K562 (cell line): ENCODE measurements around the gene VGF. TPM values are rescaled to one million over a fixed set of nuclear protein-coding genes. Genes with fewer than 3 reads are reported as not detected.

Source experiments
- ATAC-seq: fragments of 200-7000 bp; cut with Tn5 transposase; 3 replicates; pipeline ENCODE4 v1.9.1; 2020; ENCODE audit warnings: moderate library complexity
- BruUV-seq: library from RNA; stranded (reverse); fragments of 400-500 nt; replicated peaks from 2 replicates; lab custom pipeline; 2021; lab: Mats Ljungman, UMichigan
- CTCF ChIA-PET: fragments of 300-600 bp; formaldehyde crosslinking; extraction: SDS; loops from one replicate; lab custom pipeline; 2021; ENCODE audit warnings: low intra/inter-chr PET ratio; lab: Yijun Ruan, JAX
- POLR2A ChIA-PET: fragments of 300-600, 350-650 bp; sonication (Branson Sonifier 250); formaldehyde crosslinking; extraction: SDS; loops from one replicate; lab custom pipeline; 2021; ENCODE audit warnings: antibody characterized with exemption, inconsistent platforms; lab: Yijun Ruan, JAX
- DNase-seq, 4 experiments: peaks; one replicate each; pipeline versions ENCODE4 v3.0.0 to v3.0.0-alpha.2; 2011 to 2018; ENCODE audit warnings: low spot score in 3 of 4, mixed read lengths in 3 of 4; ENCODE audit errors: extremely low read depth in 1 of 4
- FAIRE-seq: peaks from 2 replicates; lab custom pipeline; 2011; peaks lifted over from hg19 to GRCh38; lab: Jason Lieb, UNC
- H2AFZ ChIP-seq: 2 replicates; pipeline ENCODE4 v1.6.0; 2011; ENCODE audit warnings: low read depth, low read length, control low read depth, inconsistent platforms
- H3K27ac ChIP-seq: fragments of 200-600 bp; 3 replicates; pipeline ENCODE4 v1.8.0; 2011; ENCODE audit warnings: low read depth, mild to moderate bottlenecking, control low read depth, inconsistent platforms, low read length, moderate library complexity, mixed read lengths; ENCODE audit errors: extremely low read depth
- H3K27me3 ChIP-seq, 2 experiments: fragments of 300-600 bp in 1 of 2; 2 replicates in 1 of 2; 3 replicates in 1 of 2; pipeline versions ENCODE4 v1.6.0 to v1.8.0; 2011; ENCODE audit warnings: inconsistent platforms in 2 of 2, low read length in 2 of 2, mild to moderate bottlenecking in 1 of 2, mixed read lengths in 1 of 2, moderate library complexity in 1 of 2; ENCODE audit not compliant: control insufficient read depth in 2 of 2, insufficient read depth in 2 of 2
- H3K36me3 ChIP-seq: fragments of 300-600 bp; 3 replicates; pipeline ENCODE4 v1.8.0; 2011; ENCODE audit warnings: mild to moderate bottlenecking, low read length, inconsistent platforms; ENCODE audit not compliant: control insufficient read depth, insufficient read depth
- H3K4me1 ChIP-seq, 2 experiments: fragments of 200-600 bp in 1 of 2; replicated peaks in 1 of 2; 2 replicates in 1 of 2; 3 replicates in 1 of 2; pipeline versions ENCODE4 v1.5.1 to v1.8.0; 2011; ENCODE audit warnings: inconsistent platforms in 2 of 2, low read length in 2 of 2, mild to moderate bottlenecking in 1 of 2, mixed read lengths in 1 of 2, moderate library complexity in 1 of 2; ENCODE audit not compliant: control insufficient read depth in 2 of 2, insufficient read depth in 2 of 2
- H3K4me2 ChIP-seq: 2 replicates; pipeline ENCODE4 v1.6.1; 2011; ENCODE audit warnings: low read length, control low read depth, inconsistent platforms, mixed read lengths; ENCODE audit not compliant: insufficient read depth
- H3K4me3 ChIP-seq: fragments of 200-600 bp; sonication (generic), shearing (Covaris generic); 2 replicates; pipeline ENCODE4 v1.5.1; 2016; ENCODE audit warnings: control low read depth, inconsistent platforms
- H3K79me2 ChIP-seq: fragments of 200-600 bp; 3 replicates; pipeline ENCODE4 v1.8.0; 2011; ENCODE audit warnings: low read length, inconsistent platforms; ENCODE audit not compliant: control insufficient read depth, insufficient read depth
- H3K9ac ChIP-seq, 2 experiments: 2 replicates each; pipeline versions ENCODE4 v1.6.0 to v1.6.1; 2011; ENCODE audit warnings: low read depth in 2 of 2, low read length in 2 of 2, control low read depth in 1 of 2, inconsistent platforms in 1 of 2, mild to moderate bottlenecking in 1 of 2, mixed read lengths in 1 of 2; ENCODE audit not compliant: insufficient read depth in 1 of 2
- H3K9me1 ChIP-seq: one replicate; pipeline ENCODE4 v1.6.0; 2011; ENCODE audit warnings: inconsistent platforms, mild to moderate bottlenecking, low read length, moderate library complexity; ENCODE audit not compliant: control insufficient read depth, insufficient read depth
- H3K9me3 ChIP-seq: replicated peaks from 2 replicates; pipeline ENCODE4 v1.5.1; 2011; ENCODE audit warnings: low read depth, low read length, inconsistent platforms; ENCODE audit not compliant: control insufficient read depth, insufficient read depth
- H4K20me1 ChIP-seq: replicated peaks from 2 replicates; pipeline ENCODE4 v1.6.1; 2011; ENCODE audit warnings: low read length, inconsistent platforms, mixed read lengths; ENCODE audit not compliant: control insufficient read depth, insufficient read depth
- ETS1 ChIP-seq: conservative IDR thresholded peaks from 2 replicates; pipeline ENCODE4 v1.6.1; 2011; ENCODE audit warnings: low read depth, mild to moderate bottlenecking, low read length; ENCODE audit not compliant: control insufficient read depth
- FOXA1 ChIP-seq: fragments of 450-650 bp; IDR thresholded peaks from 2 replicates; pipeline ENCODE4 v1.6.1; 2016; ENCODE audit warnings: mild to moderate bottlenecking, borderline replicate concordance
- HNRNPL ChIP-seq: fragments of 200-400 bp; formaldehyde crosslinking; IDR thresholded peaks from 2 replicates; pipeline ENCODE4 v1.6.1; 2017; ENCODE audit warnings: low read depth, mild to moderate bottlenecking, low read length
- LEF1 ChIP-seq: fragments of 450-650 bp; IDR thresholded peaks from 2 replicates; pipeline ENCODE4 v1.6.1; 2016; ENCODE audit warnings: mild to moderate bottlenecking
- NCOA1 ChIP-seq: fragments of 450-650 bp; IDR thresholded peaks from 2 replicates; pipeline ENCODE4 v1.6.1; 2016; ENCODE audit warnings: low read depth
- SAFB ChIP-seq: fragments of 200-400 bp; formaldehyde crosslinking; IDR thresholded peaks from 2 replicates; pipeline ENCODE4 v1.6.1; 2017; ENCODE audit warnings: low read depth, low read length, borderline replicate concordance
- STAG1 ChIP-seq: sonication (generic); formaldehyde crosslinking; IDR thresholded peaks from 2 replicates; pipeline ENCODE4 v1.5.0; 2020; ENCODE audit warnings: missing genetic modification reagents, borderline replicate concordance
- TAF7 ChIP-seq: fragments of 450-650 bp; IDR thresholded peaks from 2 replicates; pipeline ENCODE4 v1.6.1; 2016; ENCODE audit warnings: missing genetic modification characterization, missing compliant biosample characterization
- TAF9B ChIP-seq: fragments of 450-650 bp; IDR thresholded peaks from 2 replicates; pipeline ENCODE4 v1.6.1; 2018; ENCODE audit warnings: mild to moderate bottlenecking; ENCODE audit not compliant: partially characterized antibody
- TEAD1 ChIP-seq, 2 experiments: fragments of 450-650 bp in 1 of 2; sonication (generic) in 1 of 2; formaldehyde crosslinking; IDR thresholded peaks; 2 replicates each; pipeline versions ENCODE4 v1.4.0 to v1.8.0; 2020 to 2022; ENCODE audit warnings: mild to moderate bottlenecking in 2 of 2, missing genetic modification reagents in 1 of 2
- ZFP36 ChIP-seq: fragments of 150-350 bp; IDR thresholded peaks from 2 replicates; pipeline ENCODE4 v1.6.1; 2018; ENCODE audit warnings: low read length, low read depth; ENCODE audit not compliant: partially characterized antibody
- WGBS: fragments of 100-300 bp; shearing (Covaris generic); methylation state at CpG from one replicate; pipeline ENCODE4 v1.1.6; 2016; ENCODE audit warnings: low coverage, mixed read lengths; ENCODE audit not compliant: insufficient coverage; ENCODE audit errors: missing lambda C conversion rate; 5-methylcytosine and 5-hydroxymethylcytosine counted together
- in situ Hi-C: fragments of 300-500 bp; cut with MboI; formaldehyde crosslinking; loops from 4 replicates; pipeline ENCODE4 v1.15.0; 2018; ENCODE audit warnings: inconsistent platforms, mixed read lengths
- intact Hi-C: fragments of 100-400 bp; cut with micrococcal nuclease; formaldehyde crosslinking; loops from 2 replicates; pipeline ENCODE4 v1.14.2; 2022
- polyA plus RNA-seq, 8 experiments: library from polyadenylated mRNA; depleted of rRNA in 4 of 8; stranded (reverse) in 5 of 8; unstranded in 3 of 8; fragments of >200 nt; fragmentation: Nextera tagmentation in 2 of 8; fragmentation: Illumina TruSeq in 1 of 8; extraction: Ambion mirVana in 2 of 8; extraction: Trizol in 1 of 8; gene quantifications; 2 replicates each; pipeline versions ENCODE4 v1.2.1 to v1.2.3, GENCODE V29; 2011 to 2014; ENCODE audit warnings: inconsistent platforms in 1 of 8, missing spikeins in 1 of 8
- total RNA-seq, 7 experiments: library from RNA; depleted of rRNA in 6 of 7; stranded (reverse); fragments of >200 nt in 6 of 7; fragmentation: Illumina TruSeq in 2 of 7; extraction: Trizol in 2 of 7; gene quantifications; 2 replicates each; pipeline versions ENCODE4 v1.2.1 to v1.2.3, GENCODE V29; 2011 to 2021; ENCODE audit warnings: low replicate concordance in 1 of 7
- TF ChIP-seq, protein P1 (sequence below): fragments of 200-600 bp; sonication (generic); IDR thresholded peaks from one replicate; pipeline ENCODE4 v1.6.1; 2012; ENCODE audit warnings: mild to moderate bottlenecking, low read depth, low read length, inconsistent platforms

Gene VGF
- total and polyA plus RNA-seq, 9 of the 15 experiments (the other 6 are each of a cell fraction or from before 2014, with no cell fraction given) = 0.03 to 5.7 (median 0.34) TPM

GRCh38 chr7:101166648-101166908 is 1.2 kb upstream of the VGF start:
- Histone ChIP-seq H3K4me2 (no peak overlapping the region), H3K4me1 (peaks cover 36 to 65% of the 10 kb centered on the region in 2 experiments), H3K9me3 (no peaks in the 10 kb centered on the region), H3K36me3 (peaks cover 2% of the 10 kb centered on the region; the same call in 1 of the 3 replicates), H3K27ac (no peak overlapping the region), H2AFZ (no peak overlapping the region), H3K4me3 (no peak overlapping the region), H3K9ac (no peak overlapping the region; a peak in 1 of 4 replicates), H3K9me1 (peaks cover 6% of the 10 kb centered on the region), H3K79me2 (no peaks in the 10 kb centered on the region), H3K27me3 (peaks cover 15 to 32% of the 10 kb centered on the region in 2 experiments; a peak in 4 of 5 replicates), H4K20me1 (peaks cover 26% of the 10 kb centered on the region)
- no TSS peak for BruUV-seq
- ATAC-seq (no peak), DNase-seq (peak in 1 of 4 experiments; percentile 14), FAIRE-seq (no peak)
- intact Hi-C loops (no loop called here), in situ Hi-C loops (no loop called here)
- 4% methylated on average over 4 of the region's 11 CpGs for WGBS
- ChIA-PET POLR2A (no interaction called here), CTCF (no interaction called here)
- TF ChIP-seq HNRNPL (no peak), TAF9B (no peak), FOXA1 (no peak), ZFP36 (no peak), STAG1 (CRISPR knock-in tag) (no peak), SAFB (no peak), ETS1 (no peak), TAF7 (tag) (no peak), TEAD1 (CRISPR knock-in tag; IDR thresholded peaks at IDR 0.05) (no peak), LEF1 (no peak), NCOA1 (no peak)
- TF ChIP-seq, protein P1, sequence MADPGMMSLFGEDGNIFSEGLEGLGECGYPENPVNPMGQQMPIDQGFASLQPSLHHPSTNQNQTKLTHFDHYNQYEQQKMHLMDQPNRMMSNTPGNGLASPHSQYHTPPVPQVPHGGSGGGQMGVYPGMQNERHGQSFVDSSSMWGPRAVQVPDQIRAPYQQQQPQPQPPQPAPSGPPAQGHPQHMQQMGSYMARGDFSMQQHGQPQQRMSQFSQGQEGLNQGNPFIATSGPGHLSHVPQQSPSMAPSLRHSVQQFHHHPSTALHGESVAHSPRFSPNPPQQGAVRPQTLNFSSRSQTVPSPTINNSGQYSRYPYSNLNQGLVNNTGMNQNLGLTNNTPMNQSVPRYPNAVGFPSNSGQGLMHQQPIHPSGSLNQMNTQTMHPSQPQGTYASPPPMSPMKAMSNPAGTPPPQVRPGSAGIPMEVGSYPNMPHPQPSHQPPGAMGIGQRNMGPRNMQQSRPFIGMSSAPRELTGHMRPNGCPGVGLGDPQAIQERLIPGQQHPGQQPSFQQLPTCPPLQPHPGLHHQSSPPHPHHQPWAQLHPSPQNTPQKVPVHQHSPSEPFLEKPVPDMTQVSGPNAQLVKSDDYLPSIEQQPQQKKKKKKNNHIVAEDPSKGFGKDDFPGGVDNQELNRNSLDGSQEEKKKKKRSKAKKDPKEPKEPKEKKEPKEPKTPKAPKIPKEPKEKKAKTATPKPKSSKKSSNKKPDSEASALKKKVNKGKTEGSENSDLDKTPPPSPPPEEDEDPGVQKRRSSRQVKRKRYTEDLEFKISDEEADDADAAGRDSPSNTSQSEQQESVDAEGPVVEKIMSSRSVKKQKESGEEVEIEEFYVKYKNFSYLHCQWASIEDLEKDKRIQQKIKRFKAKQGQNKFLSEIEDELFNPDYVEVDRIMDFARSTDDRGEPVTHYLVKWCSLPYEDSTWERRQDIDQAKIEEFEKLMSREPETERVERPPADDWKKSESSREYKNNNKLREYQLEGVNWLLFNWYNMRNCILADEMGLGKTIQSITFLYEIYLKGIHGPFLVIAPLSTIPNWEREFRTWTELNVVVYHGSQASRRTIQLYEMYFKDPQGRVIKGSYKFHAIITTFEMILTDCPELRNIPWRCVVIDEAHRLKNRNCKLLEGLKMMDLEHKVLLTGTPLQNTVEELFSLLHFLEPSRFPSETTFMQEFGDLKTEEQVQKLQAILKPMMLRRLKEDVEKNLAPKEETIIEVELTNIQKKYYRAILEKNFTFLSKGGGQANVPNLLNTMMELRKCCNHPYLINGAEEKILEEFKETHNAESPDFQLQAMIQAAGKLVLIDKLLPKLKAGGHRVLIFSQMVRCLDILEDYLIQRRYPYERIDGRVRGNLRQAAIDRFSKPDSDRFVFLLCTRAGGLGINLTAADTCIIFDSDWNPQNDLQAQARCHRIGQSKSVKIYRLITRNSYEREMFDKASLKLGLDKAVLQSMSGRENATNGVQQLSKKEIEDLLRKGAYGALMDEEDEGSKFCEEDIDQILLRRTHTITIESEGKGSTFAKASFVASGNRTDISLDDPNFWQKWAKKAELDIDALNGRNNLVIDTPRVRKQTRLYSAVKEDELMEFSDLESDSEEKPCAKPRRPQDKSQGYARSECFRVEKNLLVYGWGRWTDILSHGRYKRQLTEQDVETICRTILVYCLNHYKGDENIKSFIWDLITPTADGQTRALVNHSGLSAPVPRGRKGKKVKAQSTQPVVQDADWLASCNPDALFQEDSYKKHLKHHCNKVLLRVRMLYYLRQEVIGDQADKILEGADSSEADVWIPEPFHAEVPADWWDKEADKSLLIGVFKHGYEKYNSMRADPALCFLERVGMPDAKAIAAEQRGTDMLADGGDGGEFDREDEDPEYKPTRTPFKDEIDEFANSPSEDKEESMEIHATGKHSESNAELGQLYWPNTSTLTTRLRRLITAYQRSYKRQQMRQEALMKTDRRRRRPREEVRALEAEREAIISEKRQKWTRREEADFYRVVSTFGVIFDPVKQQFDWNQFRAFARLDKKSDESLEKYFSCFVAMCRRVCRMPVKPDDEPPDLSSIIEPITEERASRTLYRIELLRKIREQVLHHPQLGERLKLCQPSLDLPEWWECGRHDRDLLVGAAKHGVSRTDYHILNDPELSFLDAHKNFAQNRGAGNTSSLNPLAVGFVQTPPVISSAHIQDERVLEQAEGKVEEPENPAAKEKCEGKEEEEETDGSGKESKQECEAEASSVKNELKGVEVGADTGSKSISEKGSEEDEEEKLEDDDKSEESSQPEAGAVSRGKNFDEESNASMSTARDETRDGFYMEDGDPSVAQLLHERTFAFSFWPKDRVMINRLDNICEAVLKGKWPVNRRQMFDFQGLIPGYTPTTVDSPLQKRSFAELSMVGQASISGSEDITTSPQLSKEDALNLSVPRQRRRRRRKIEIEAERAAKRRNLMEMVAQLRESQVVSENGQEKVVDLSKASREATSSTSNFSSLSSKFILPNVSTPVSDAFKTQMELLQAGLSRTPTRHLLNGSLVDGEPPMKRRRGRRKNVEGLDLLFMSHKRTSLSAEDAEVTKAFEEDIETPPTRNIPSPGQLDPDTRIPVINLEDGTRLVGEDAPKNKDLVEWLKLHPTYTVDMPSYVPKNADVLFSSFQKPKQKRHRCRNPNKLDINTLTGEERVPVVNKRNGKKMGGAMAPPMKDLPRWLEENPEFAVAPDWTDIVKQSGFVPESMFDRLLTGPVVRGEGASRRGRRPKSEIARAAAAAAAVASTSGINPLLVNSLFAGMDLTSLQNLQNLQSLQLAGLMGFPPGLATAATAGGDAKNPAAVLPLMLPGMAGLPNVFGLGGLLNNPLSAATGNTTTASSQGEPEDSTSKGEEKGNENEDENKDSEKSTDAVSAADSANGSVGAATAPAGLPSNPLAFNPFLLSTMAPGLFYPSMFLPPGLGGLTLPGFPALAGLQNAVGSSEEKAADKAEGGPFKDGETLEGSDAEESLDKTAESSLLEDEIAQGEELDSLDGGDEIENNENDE = no peak
